Kidney epithelial cell (primary cell): Measurements from ENCODE around the gene CCT5. TPM values are rescaled to one million over a fixed set of nuclear protein-coding genes. Genes with fewer than 3 reads are reported as not detected.

Experiments used
- DNase-seq: peaks from one replicate; pipeline ENCODE4 v3.0.0-alpha.2; 2010; ENCODE audit warnings: low read depth
- H3K27me3 ChIP-seq: 2 replicates; pipeline ENCODE4 v1.6.0; 2011; ENCODE audit warnings: low read length; ENCODE audit not compliant: control insufficient read depth, insufficient read depth
- H3K36me3 ChIP-seq: 2 replicates; pipeline ENCODE4 v1.5.1; 2011; ENCODE audit warnings: low read length; ENCODE audit not compliant: control insufficient read depth, insufficient read depth
- H3K4me3 ChIP-seq: 2 replicates; pipeline ENCODE4 v1.5.1; 2011; ENCODE audit warnings: low read depth, mild to moderate bottlenecking, control low read depth, low read length
- CTCF ChIP-seq: IDR thresholded peaks from 2 replicates; pipeline ENCODE4 v1.5.1; 2011; ENCODE audit warnings: mild to moderate bottlenecking, moderate library complexity, low read length, control low read depth, inconsistent platforms; ENCODE audit not compliant: insufficient read depth, poor library complexity, severe bottlenecking
- total RNA-seq: library from RNA; depleted of rRNA; stranded (reverse); fragments of >200 nt; gene quantifications from 2 replicates; pipeline ENCODE4 v1.2.3, GENCODE V29; 2015

The CCT5 gene
- total RNA-seq, 1 donor from 2014 or later = 506 TPM

GRCh38 chr5:10248378-10249260 lies 1.5 kb upstream of the CCT5 start:
- no peak for DNase-seq
- H3K4me3 ChIP-seq = peak overlapping the region; percentile 70
- no peaks in the 10 kb centered on the region for H3K36me3 ChIP-seq
- H3K27me3 ChIP-seq = no peaks in the 10 kb centered on the region
- no peak for TF ChIP-seq CTCF

DNA sequence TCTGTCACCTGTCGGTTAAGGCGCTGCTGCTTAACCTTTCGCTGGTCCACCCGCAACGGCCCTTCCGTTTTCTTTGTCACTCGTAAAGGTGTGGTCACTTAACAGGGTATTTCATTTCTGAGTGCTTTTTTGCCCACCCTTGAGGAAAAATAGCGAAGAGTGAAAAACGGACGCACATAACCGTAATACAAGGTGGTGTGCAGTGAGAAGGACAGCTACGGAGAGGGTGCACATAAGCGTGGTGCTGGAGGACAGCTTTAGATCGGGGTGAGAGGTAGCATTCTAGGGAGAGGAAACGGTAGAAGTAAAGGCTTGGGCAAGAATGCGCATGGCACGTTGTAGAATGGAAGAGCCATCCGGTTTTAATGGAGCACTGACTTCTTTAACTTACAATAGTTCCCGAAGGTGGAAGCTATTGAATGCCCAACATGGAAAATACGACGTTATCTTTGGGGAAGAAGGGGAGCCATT lies 761 bp downstream of the CCT5 start:
- Histone ChIP-seq H3K36me3 (no peaks in the 10 kb centered on the region), H3K27me3 (no peaks in the 10 kb centered on the region), H3K4me3 (peak overlapping the region; percentile 70)
- no peak for TF ChIP-seq CTCF
- DNase-seq = no peak

DNA sequence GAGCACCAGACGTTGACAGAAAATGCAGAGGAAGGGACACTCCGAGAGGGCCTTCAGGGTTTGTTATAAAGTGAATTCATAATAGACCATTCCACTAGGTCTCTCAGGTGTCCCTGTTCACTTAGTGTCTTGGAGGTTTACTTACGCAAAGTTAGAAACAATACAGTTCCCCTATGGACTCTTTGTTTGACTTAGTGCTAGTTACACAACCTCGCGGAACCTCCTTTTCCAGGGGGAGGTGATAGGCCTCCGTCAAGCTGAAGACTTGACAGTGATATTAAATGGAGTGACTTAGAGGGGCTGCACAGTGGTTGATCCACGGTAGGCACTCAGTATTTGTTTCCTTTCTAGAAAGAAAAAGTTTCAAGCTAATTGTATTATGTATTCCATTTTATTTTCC lies 1.3 kb downstream of the CCT5 start:
- Histone ChIP-seq H3K36me3 (no peaks in the 10 kb centered on the region), H3K27me3 (no peaks in the 10 kb centered on the region), H3K4me3 (peak overlapping the region; percentile 70)
- TF ChIP-seq CTCF = no peak
- DNase-seq = no peak

- Histone ChIP-seq H3K27me3 (no peaks in the 10 kb centered on the region), H3K36me3 (no peaks in the 10 kb centered on the region), H3K4me3 (no peak overlapping the region)
- no peak for DNase-seq
- TF ChIP-seq CTCF = no peak
These were observed 3.3 kb downstream of the CCT5 start for GRCh38 chr5:10253390-10253789.

DNA sequence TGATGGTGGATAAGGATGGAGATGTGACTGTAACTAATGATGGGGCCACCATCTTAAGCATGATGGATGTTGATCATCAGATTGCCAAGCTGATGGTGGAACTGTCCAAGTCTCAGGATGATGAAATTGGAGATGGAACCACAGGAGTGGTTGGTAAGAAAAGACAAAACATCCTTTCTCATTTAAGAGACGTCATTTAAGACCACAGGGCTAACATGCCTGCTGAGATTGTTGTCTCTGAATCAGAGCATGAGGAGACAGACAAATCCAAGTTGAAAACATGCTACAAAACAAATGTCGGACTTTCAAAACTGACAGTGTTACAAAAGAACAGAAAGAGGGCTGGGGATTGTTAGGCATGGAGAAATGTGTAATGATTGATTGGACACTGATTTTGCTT lies 4.6 kb downstream of the CCT5 start:
- no peak for TF ChIP-seq CTCF
- DNase-seq = no peak
- Histone ChIP-seq H3K36me3 (no peaks in the 10 kb centered on the region), H3K27me3 (no peaks in the 10 kb centered on the region), H3K4me3 (no peak overlapping the region)
